Caco-2 (cell line): ENCODE results near the gene RPS24. TPM values are rescaled to one million over a fixed set of nuclear protein-coding genes. Genes with fewer than 3 reads are reported as not detected.

Experiments used
- BruUV-seq: library from RNA; stranded (reverse); fragments of 400-500 nt; replicated peaks from 2 replicates; lab custom pipeline; 2021; lab: Mats Ljungman, UMichigan
- CTCF ChIA-PET: fragments of 300-600 bp; sonication (Branson Sonifier 250); formaldehyde crosslinking; loops from one replicate; lab custom pipeline; 2022; ENCODE audit warnings: antibody characterized with exemption; lab: Charles Lee
- POLR2A ChIA-PET: fragments of 300-600 bp; sonication (Branson Sonifier 250); formaldehyde crosslinking; loops from one replicate; lab custom pipeline; 2022; ENCODE audit warnings: antibody characterized with exemption; lab: Charles Lee
- DNase-seq, 2 experiments: peaks; one replicate each; pipeline versions ENCODE4 v3.0.0 to v3.0.0-alpha.2; 2020 to 2022
- H3K27me3 ChIP-seq: replicated peaks from 2 replicates; pipeline ENCODE4 v1.6.0; 2011; ENCODE audit warnings: low read length; ENCODE audit not compliant: control insufficient read depth, insufficient read depth
- H3K36me3 ChIP-seq: 2 replicates; pipeline ENCODE4 v1.5.1; 2011; ENCODE audit warnings: low read length; ENCODE audit not compliant: control insufficient read depth, insufficient read depth
- H3K4me1 ChIP-seq: fragments of 250-450 bp; sonication (Bioruptor Pico); 2 replicates; pipeline ENCODE4 v1.5.1; 2020; ENCODE audit warnings: mild to moderate bottlenecking
- H3K4me3 ChIP-seq: 2 replicates; pipeline ENCODE4 v1.5.1; 2011; ENCODE audit warnings: low read depth, mild to moderate bottlenecking, control low read depth, low read length
- H3K9me3 ChIP-seq: fragments of 250-450 bp; sonication (Bioruptor Pico); 2 replicates; pipeline ENCODE4 v1.5.1; 2020; ENCODE audit warnings: mild to moderate bottlenecking, moderate library complexity
- H3K27ac Mint-ChIP-seq: one replicate; pipeline ENCODE4 v1.8.0; 2022; ENCODE audit warnings: mixed read lengths; ENCODE audit not compliant: unreplicated experiment
- H3K27me3 Mint-ChIP-seq: one replicate; pipeline ENCODE4 v1.8.0; 2022; ENCODE audit warnings: mixed read lengths; ENCODE audit not compliant: insufficient read depth, unreplicated experiment
- H3K36me3 Mint-ChIP-seq: one replicate; pipeline ENCODE4 v1.8.0; 2022; ENCODE audit warnings: mild to moderate bottlenecking, mixed read lengths; ENCODE audit not compliant: insufficient read depth, unreplicated experiment
- H3K4me1 Mint-ChIP-seq: one replicate; pipeline ENCODE4 v1.8.0; 2022; ENCODE audit warnings: low read depth, mixed read lengths; ENCODE audit not compliant: unreplicated experiment
- H3K4me3 Mint-ChIP-seq: one replicate; pipeline ENCODE4 v1.8.0; 2022; ENCODE audit warnings: mild to moderate bottlenecking, moderate library complexity, mixed read lengths; ENCODE audit not compliant: unreplicated experiment
- H3K9me3 Mint-ChIP-seq: one replicate; pipeline ENCODE4 v1.8.0; 2022; ENCODE audit warnings: mixed read lengths; ENCODE audit not compliant: unreplicated experiment
- CTCF ChIP-seq, 2 experiments: fragments of 200-600 bp in 1 of 2; IDR thresholded peaks; 1 replicate in 1 of 2; 2 replicates in 1 of 2; pipeline versions ENCODE4 v1.5.1 to v1.8.0; 2011 to 2022; ENCODE audit warnings: antibody characterized with exemption in 1 of 2, control low read depth in 1 of 2, inconsistent platforms in 1 of 2, low read depth in 1 of 2, low read length in 1 of 2, mild to moderate bottlenecking in 1 of 2, moderate library complexity in 1 of 2; ENCODE audit not compliant: insufficient read depth in 1 of 2, severe bottlenecking in 1 of 2, unreplicated experiment in 1 of 2
- intact Hi-C: fragments of 100-400 bp; cut with micrococcal nuclease; formaldehyde crosslinking; loops from one replicate; pipeline ENCODE4 v1.10.0; 2022; ENCODE audit not compliant: unreplicated experiment
- total RNA-seq: library from RNA; stranded (reverse); gene quantifications from 2 replicates; pipeline ENCODE4 v1.2.3, GENCODE V29; 2022

Gene RPS24
- total RNA-seq, 1 experiment from 2014 or later: 2,311 TPM

GRCh38 chr10:78045856-78046255 lies 12.2 kb downstream of the RPS24 start:
- Histone ChIP-seq H3K27me3 (no peaks in the 10 kb centered on the region), H3K36me3 (peaks cover 5% of the 10 kb centered on the region), H3K4me1 (no peaks in the 10 kb centered on the region), H3K4me3 (no peak overlapping the region), H3K9me3 (no peaks in the 10 kb centered on the region)
- Mint-ChIP-seq H3K9me3 (no peaks in the 10 kb centered on the region), H3K27me3 (no peaks in the 10 kb centered on the region), H3K36me3 (peaks cover 54% of the 10 kb centered on the region), H3K27ac (no peak overlapping the region), H3K4me3 (no peak overlapping the region), H3K4me1 (peaks cover 5% of the 10 kb centered on the region)
- TF ChIP-seq CTCF (IDR thresholded peaks at IDR 0.05; ENCODE audit: insufficient read depth in 1 of 2, low read depth in 1 of 2, low read length in 1 of 2, severe bottlenecking in 1 of 2, unreplicated experiment in 1 of 2): no peak
- intact Hi-C loops: loop anchor here (10.0 kb wide), 1 partner anchor 1009 kb away; no protein-coding TSS in a partner anchor
- DNase-seq: no peak
- BruUV-seq: no TSS peak
- POLR2A ChIA-PET: interaction anchor here (0.6 kb wide), 1 partner anchor 217 kb away, joined by 6 read pairs; no protein-coding TSS in a partner anchor
- CTCF ChIA-PET: interaction anchor here (0.6 to 1.1 kb wide), 3 partner anchors 89 to 188 kb away, joined by 3 to 5 read pairs (median 3); no protein-coding TSS in a partner anchor

- no peak for TF ChIP-seq CTCF (IDR thresholded peaks at IDR 0.05; ENCODE audit: insufficient read depth in 1 of 2, low read depth in 1 of 2, low read length in 1 of 2, severe bottlenecking in 1 of 2, unreplicated experiment in 1 of 2)
- no TSS peak for BruUV-seq
- intact Hi-C loops: loop anchor here (1.0 to 10.0 kb wide), 4 partner anchors 119 to 1149 kb away; no protein-coding TSS in a partner anchor
- DNase-seq: no peak
- H3K9me3 ChIP-seq: no peaks in the 10 kb centered on the region
- ChIA-PET POLR2A (interaction anchor here (0.8 kb wide), 1 partner anchor 10 kb away, joined by 4 read pairs; no protein-coding TSS in a partner anchor), CTCF (interaction anchor here (0.6 to 1.6 kb wide), 16 partner anchors 7 to 1149 kb away, joined by 3 to 10 read pairs (median 4); no protein-coding TSS in a partner anchor)
- peaks cover 44% of the 10 kb centered on the region for H3K36me3 Mint-ChIP-seq
- H3K4me1 ChIP-seq: no peaks in the 10 kb centered on the region
- no peak overlapping the region for H3K4me3 Mint-ChIP-seq
- no peaks in the 10 kb centered on the region for H3K9me3 Mint-ChIP-seq
- peaks cover 1% of the 10 kb centered on the region; the same call in 1 of the 2 replicates for H3K36me3 ChIP-seq
- H3K27me3 ChIP-seq: no peaks in the 10 kb centered on the region
- no peak overlapping the region for H3K27ac Mint-ChIP-seq
- no peak overlapping the region for H3K4me3 ChIP-seq
- H3K27me3 Mint-ChIP-seq: no peaks in the 10 kb centered on the region
- no peaks in the 10 kb centered on the region for H3K4me1 Mint-ChIP-seq
Measured at GRCh38 chr10:78046711-78047269, 13.1 kb downstream of the RPS24 start.

- H3K4me1 ChIP-seq: no peaks in the 10 kb centered on the region
- no peaks in the 10 kb centered on the region; the same call in 1 of the 2 replicates for H3K36me3 ChIP-seq
- peak; percentile 91 to 94 for TF ChIP-seq CTCF (IDR thresholded peaks at IDR 0.05; ENCODE audit: insufficient read depth in 1 of 2, low read depth in 1 of 2, low read length in 1 of 2, severe bottlenecking in 1 of 2, unreplicated experiment in 1 of 2)
- Mint-ChIP-seq H3K9me3 (no peaks in the 10 kb centered on the region), H3K36me3 (peaks cover 41% of the 10 kb centered on the region), H3K4me3 (no peak overlapping the region), H3K27ac (no peak overlapping the region), H3K4me1 (no peaks in the 10 kb centered on the region), H3K27me3 (no peaks in the 10 kb centered on the region)
- no peaks in the 10 kb centered on the region for H3K27me3 ChIP-seq
- intact Hi-C loops: loop anchor here (1.0 to 10.0 kb wide), 4 partner anchors 118 to 1148 kb away; no protein-coding TSS in a partner anchor
- ChIA-PET CTCF (interaction anchor here (0.6 to 1.6 kb wide), 17 partner anchors 8 to 1148 kb away, joined by 3 to 10 read pairs (median 4); no protein-coding TSS in a partner anchor), POLR2A (interaction anchor here (0.8 kb wide), 1 partner anchor 11 kb away, joined by 4 read pairs; no protein-coding TSS in a partner anchor)
- peak; percentile 83 to 92 for DNase-seq
- no TSS peak for BruUV-seq
- H3K4me3 ChIP-seq: no peak overlapping the region
- H3K9me3 ChIP-seq: no peaks in the 10 kb centered on the region
Measured at GRCh38 chr10:78047314-78047891, 13.7 kb downstream of the RPS24 start.
